Prostate gland (tissue), 2 donors: Measurements from ENCODE around the gene DUSP15.

ENCODE experiments used
- POLR2A ChIP-seq: fragments of 450-650 bp; IDR thresholded peaks from one replicate; pipeline ENCODE4 v1.6.1; 2016; ENCODE audit warnings: antibody characterized with exemption, mild to moderate bottlenecking
- TF ChIP-seq, protein P1 (sequence below), 4 experiments: fragments of 200-600 bp in 2 of 4; fragments of 450-650 bp in 2 of 4; sonication (generic) in 2 of 4; IDR thresholded peaks; 1 replicate in 3 of 4; 2 replicates in 1 of 4; pipeline ENCODE4 v1.5.1; 2016 to 2019; ENCODE audit warnings: antibody characterized with exemption in 4 of 4, mild to moderate bottlenecking in 2 of 4, moderate library complexity in 2 of 4

DNA sequence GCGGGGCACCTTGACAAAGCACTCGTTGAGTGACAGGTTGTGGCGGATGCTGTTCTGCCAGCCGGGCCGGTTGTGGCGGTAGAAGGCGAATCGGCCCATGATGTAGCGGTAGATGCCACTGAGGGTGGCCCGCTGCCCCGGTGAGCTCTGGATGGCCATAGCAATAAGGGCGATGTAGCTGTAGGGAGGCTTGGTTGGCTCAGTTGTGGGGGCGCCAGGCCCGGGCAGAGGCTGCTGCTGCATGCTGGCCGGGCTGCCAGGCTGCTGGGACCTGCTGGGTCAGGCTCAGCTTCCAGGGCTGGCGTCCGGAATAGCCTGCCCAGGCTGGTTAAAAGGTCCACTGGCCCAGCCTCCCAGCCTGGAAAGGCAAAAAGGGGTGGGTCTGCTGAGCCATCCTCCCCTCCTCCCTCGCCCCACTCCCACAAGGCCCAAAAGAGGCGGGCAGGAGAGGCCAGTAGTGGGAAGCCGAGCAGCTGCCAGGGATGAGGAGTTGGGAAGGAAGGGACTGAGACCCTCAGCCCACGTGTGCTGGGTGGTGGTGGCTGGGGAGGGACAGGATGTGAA is 24.9 kb downstream of the DUSP15 start, which contains the start of gene FOXS1:
- no peak for TF ChIP-seq POLR2A
- TF ChIP-seq, protein P1, sequence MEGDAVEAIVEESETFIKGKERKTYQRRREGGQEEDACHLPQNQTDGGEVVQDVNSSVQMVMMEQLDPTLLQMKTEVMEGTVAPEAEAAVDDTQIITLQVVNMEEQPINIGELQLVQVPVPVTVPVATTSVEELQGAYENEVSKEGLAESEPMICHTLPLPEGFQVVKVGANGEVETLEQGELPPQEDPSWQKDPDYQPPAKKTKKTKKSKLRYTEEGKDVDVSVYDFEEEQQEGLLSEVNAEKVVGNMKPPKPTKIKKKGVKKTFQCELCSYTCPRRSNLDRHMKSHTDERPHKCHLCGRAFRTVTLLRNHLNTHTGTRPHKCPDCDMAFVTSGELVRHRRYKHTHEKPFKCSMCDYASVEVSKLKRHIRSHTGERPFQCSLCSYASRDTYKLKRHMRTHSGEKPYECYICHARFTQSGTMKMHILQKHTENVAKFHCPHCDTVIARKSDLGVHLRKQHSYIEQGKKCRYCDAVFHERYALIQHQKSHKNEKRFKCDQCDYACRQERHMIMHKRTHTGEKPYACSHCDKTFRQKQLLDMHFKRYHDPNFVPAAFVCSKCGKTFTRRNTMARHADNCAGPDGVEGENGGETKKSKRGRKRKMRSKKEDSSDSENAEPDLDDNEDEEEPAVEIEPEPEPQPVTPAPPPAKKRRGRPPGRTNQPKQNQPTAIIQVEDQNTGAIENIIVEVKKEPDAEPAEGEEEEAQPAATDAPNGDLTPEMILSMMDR (IDR thresholded peaks at IDR 0.05): no peak
